Tibial nerve (tissue), 3 donors: ENCODE data around the gene ABHD15.

Experiments used
- POLR2A ChIP-seq, 2 donors: fragments of 450-650 bp; IDR thresholded peaks; one replicate each; pipeline ENCODE4 v1.6.1; 2017; ENCODE audit warnings: antibody characterized with exemption in 2 of 2, mild to moderate bottlenecking in 2 of 2, moderate library complexity in 2 of 2
- TF ChIP-seq, protein P1 (sequence below), 5 experiments: fragments of 200-600 bp in 3 of 5; fragments of 450-650 bp in 2 of 5; sonication (generic) in 3 of 5; IDR thresholded peaks; one replicate each; pipeline ENCODE4 v1.5.1; 2016 to 2019; ENCODE audit warnings: antibody characterized with exemption in 5 of 5, mild to moderate bottlenecking in 3 of 5, moderate library complexity in 2 of 5

DNA sequence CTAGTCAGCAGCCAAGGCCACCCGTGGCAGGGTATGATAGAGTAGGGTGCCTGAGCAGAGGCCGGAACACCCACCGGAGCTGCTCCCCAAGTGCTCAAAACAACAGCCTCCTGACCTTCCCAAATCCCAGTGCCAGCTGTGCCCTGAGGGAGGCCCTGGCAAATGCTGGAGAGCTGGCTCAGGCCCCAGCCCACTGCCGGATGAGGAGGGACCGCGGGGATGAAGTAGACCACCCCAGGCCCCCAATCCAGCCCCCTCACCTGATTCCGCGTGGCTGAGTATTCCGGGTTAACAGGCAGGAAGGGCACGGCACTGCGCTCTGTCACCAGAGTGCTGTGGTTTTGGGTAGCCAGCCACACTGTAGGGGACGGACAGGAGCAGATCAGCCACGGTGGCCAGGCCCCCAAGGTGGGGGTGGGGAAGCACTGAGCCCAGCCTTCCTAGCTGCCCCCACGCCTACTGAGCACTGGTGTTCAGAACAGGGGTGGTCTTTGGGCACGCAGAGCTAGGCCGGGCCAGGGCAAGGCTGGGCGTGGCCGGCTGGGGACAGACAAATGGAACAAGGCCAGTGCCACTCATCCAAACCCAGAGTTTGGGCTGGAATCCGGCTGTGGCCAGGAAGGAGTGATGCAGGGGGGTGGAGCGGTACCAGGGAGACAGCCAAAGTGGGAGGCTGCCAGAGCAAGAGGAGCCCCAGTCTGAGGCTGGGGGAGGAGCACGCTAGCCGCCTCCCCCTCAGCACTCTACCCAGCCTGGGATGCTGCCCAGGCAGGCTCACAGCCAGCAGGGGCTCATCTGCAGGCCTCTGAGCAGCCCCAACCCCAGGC lies 10.8 kb upstream of the ABHD15 start:
- TF ChIP-seq, protein P1, sequence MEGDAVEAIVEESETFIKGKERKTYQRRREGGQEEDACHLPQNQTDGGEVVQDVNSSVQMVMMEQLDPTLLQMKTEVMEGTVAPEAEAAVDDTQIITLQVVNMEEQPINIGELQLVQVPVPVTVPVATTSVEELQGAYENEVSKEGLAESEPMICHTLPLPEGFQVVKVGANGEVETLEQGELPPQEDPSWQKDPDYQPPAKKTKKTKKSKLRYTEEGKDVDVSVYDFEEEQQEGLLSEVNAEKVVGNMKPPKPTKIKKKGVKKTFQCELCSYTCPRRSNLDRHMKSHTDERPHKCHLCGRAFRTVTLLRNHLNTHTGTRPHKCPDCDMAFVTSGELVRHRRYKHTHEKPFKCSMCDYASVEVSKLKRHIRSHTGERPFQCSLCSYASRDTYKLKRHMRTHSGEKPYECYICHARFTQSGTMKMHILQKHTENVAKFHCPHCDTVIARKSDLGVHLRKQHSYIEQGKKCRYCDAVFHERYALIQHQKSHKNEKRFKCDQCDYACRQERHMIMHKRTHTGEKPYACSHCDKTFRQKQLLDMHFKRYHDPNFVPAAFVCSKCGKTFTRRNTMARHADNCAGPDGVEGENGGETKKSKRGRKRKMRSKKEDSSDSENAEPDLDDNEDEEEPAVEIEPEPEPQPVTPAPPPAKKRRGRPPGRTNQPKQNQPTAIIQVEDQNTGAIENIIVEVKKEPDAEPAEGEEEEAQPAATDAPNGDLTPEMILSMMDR (IDR thresholded peaks at IDR 0.05), result no peak
- no peak for TF ChIP-seq POLR2A (IDR thresholded peaks at IDR 0.05)
